Right lobe of liver (tissue), 6 donors: ENCODE measurements around the gene MST1. TPM values are rescaled to one million over a fixed set of nuclear protein-coding genes. Genes with fewer than 3 reads are reported as not detected.

Experiments
- ATAC-seq, 4 donors: fragments of 200-7000 bp; cut with Tn5 transposase; one replicate each; pipeline ENCODE4 v1.9.1; 2020; ENCODE audit warnings: mild to moderate bottlenecking in 4 of 4, moderate library complexity in 4 of 4
- DNase-seq, 3 donors: peaks; one replicate each; pipeline ENCODE4 v3.0.0-alpha.2; 2020
- H3K27ac ChIP-seq, 3 donors: fragments of 200-600 bp; one replicate each; pipeline ENCODE4 v1.8.0; 2022
- H3K27me3 ChIP-seq, 2 donors: fragments of 200-600 bp; one replicate each; pipeline ENCODE4 v1.8.0; 2022
- H3K36me3 ChIP-seq, 4 donors: fragments of 200-600 bp; sonication (generic) in 1 of 4; one replicate each; pipeline versions ENCODE4 v1.5.1 to v1.8.0; 2017 to 2022; ENCODE audit warnings: control low read depth in 1 of 4
- H3K4me1 ChIP-seq, 4 donors: fragments of 200-600 bp; sonication (generic) in 1 of 4; one replicate each; pipeline versions ENCODE4 v1.5.1 to v1.8.0; 2017 to 2022; ENCODE audit warnings: control low read depth in 1 of 4
- H3K4me3 ChIP-seq, 3 donors: fragments of 200-600 bp; one replicate each; pipeline ENCODE4 v1.8.0; 2022
- H3K9me3 ChIP-seq, 4 donors: fragments of 200-600 bp; sonication (generic) in 1 of 4; one replicate each; pipeline versions ENCODE4 v1.5.1 to v1.8.0; 2017 to 2022; ENCODE audit warnings: control low read depth in 1 of 4
- POLR2A ChIP-seq: fragments of 450-650 bp; IDR thresholded peaks from one replicate; pipeline ENCODE4 v1.6.1; 2017; ENCODE audit warnings: antibody characterized with exemption, mild to moderate bottlenecking
- WGBS: methylation state at CpG from one replicate; pipeline ENCODE4 v1.1.6; 2018; ENCODE audit warnings: low coverage, low lambda C conversion rate; ENCODE audit not compliant: insufficient coverage; ENCODE audit errors: missing lambda C conversion rate; 5-methylcytosine and 5-hydroxymethylcytosine counted together
- intact Hi-C, 2 donors: fragments of 100-400 bp; cut with DNase I; formaldehyde crosslinking; loops; one replicate each; pipeline versions ENCODE4 v1.11.2 to v1.14.1; 2022
- total RNA-seq, 6 experiments: library from RNA; depleted of rRNA in 2 of 6; stranded (reverse); fragments of >200 nt in 2 of 6; fragmentation: NEBNext Ultra II Directional in 3 of 6; extraction: Animal tissue kit (Norgen Biotek cat#: 25700) in 3 of 6; gene quantifications; one replicate each; pipeline versions ENCODE4 v1.1.0 to v1.2.4, GENCODE V29; 2016 to 2023
- TF ChIP-seq, protein P1 (sequence below), 4 donors: fragments of 200-600 bp in 3 of 4; fragments of 450-650 bp in 1 of 4; IDR thresholded peaks; one replicate each; pipeline versions ENCODE4 v1.5.1 to v1.8.0; 2016 to 2022; ENCODE audit warnings: antibody characterized with exemption in 4 of 4, mild to moderate bottlenecking in 2 of 4
- donor health status: DM: no; HTN: yes; CAD: no.
- donor health status: DM: no; HTN: no; CAD: no.
- donor health status: DM: no; HTN: no; CAD: no.
- donor health status: DM: no; HTN: yes; CAD: no.
- donor health status: DM: no; HTN: yes; CAD: no.

MST1 gene
- total RNA-seq, 6 experiments from 2014 or later: 321 to 695 (median 632) TPM

DNA sequence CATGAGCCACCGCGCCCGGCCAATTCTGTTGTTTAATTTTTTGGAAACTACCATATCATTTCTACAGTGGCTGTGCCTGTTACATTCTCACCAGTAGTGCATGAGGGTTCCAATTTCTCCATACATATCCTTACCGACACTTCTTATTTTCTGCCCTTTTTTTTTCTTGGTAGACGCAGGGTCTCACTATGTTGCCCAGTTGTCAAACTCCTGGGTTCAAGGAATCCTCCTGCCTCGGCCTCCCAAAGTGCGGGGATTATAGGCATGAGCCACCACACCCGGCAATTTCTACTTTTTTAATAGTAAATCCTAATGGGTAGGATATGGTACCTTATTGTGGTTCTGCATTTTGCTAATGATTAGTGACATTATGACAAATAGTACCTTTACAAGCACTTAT lies 20.6 kb upstream of the MST1 start:
- Histone ChIP-seq H3K4me3 (no peak overlapping the region), H3K4me1 (no peaks in the 10 kb centered on the region), H3K9me3 (no peaks in the 10 kb centered on the region), H3K27me3 (no peaks in the 10 kb centered on the region), H3K27ac (no peak overlapping the region), H3K36me3 (peaks cover 0 to 32% (median 16%) of the 10 kb centered on the region in 4 donors)
- 94% methylated on average over 5 of the region's 8 CpGs for WGBS
- intact Hi-C loops: loop anchor here in 1 of 2 donors (10.0 kb wide), 1 partner anchor 135 kb away; no protein-coding TSS in a partner anchor
- DNase-seq (no peak), ATAC-seq (no peak)
- no peak for TF ChIP-seq POLR2A
- TF ChIP-seq, protein P1, sequence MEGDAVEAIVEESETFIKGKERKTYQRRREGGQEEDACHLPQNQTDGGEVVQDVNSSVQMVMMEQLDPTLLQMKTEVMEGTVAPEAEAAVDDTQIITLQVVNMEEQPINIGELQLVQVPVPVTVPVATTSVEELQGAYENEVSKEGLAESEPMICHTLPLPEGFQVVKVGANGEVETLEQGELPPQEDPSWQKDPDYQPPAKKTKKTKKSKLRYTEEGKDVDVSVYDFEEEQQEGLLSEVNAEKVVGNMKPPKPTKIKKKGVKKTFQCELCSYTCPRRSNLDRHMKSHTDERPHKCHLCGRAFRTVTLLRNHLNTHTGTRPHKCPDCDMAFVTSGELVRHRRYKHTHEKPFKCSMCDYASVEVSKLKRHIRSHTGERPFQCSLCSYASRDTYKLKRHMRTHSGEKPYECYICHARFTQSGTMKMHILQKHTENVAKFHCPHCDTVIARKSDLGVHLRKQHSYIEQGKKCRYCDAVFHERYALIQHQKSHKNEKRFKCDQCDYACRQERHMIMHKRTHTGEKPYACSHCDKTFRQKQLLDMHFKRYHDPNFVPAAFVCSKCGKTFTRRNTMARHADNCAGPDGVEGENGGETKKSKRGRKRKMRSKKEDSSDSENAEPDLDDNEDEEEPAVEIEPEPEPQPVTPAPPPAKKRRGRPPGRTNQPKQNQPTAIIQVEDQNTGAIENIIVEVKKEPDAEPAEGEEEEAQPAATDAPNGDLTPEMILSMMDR (IDR thresholded peaks at IDR 0.05): no peak

DNA sequence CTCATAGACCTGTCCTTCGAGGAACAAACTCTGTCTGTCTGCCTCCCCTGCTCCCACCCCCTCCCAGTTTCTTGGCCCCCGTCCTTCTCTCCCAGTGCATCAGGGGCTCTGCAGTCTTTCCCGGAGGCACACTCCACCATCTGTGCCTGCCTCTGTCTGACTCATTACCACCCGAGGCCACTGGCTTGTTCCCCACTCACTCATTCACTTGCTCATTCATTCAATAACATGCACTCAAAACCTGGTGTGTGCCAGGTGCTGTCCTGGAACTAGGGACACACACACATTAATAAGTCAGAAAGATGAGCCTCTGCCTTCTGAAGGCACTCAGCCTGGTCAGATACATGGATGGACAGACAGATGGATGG lies 17.8 kb upstream of the MST1 start:
- DNase-seq: no peak
- Histone ChIP-seq H3K27ac (no peak overlapping the region), H3K36me3 (peaks cover 0 to 49% (median 19%) of the 10 kb centered on the region in 4 donors), H3K4me3 (no peak overlapping the region), H3K9me3 (no peaks in the 10 kb centered on the region), H3K27me3 (no peaks in the 10 kb centered on the region), H3K4me1 (no peaks in the 10 kb centered on the region)
- intact Hi-C loops: loop anchor here in 1 of 2 donors (10.0 kb wide), 1 partner anchor 138 kb away; no protein-coding TSS in a partner anchor
- 92% methylated on average over 2 of the region's 4 CpGs for WGBS
- no peak for TF ChIP-seq POLR2A
- TF ChIP-seq, protein P1 (IDR thresholded peaks at IDR 0.05): no peak
- ATAC-seq: no peak

DNA sequence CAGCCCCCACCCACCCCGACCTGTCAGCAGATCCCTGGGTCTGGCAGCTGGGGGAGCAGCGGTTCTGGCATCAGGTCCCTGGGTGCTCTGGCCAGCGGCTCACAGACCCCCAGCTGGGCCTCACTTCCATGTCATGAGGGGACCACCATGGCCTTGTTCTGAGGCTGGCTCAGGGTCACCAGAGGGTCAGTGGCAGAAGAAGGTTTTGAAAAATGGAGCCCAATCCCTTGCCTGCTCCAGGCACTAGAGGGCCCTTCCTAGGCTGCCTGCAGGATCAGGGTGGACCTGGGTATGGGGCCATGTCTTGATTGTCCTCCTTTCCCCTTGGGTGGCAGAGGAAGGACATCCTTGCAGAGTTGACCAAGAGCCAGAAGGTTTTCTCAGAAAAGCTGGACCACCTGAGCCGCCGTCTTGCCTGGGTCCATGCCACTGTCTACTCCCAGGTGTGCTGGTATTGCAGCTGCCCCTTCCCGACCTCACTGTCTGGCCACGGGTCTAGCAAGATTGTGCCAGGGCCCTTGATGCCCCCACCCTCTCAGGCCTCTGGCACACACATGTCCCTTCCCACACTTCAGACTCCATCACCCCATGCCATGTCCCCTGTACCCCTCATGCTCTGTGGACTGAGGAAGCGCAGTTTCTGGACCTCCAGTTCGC lies 17.3 kb upstream of the MST1 start:
- no CpG with 5 or more reads among the region's 9 CpGs for WGBS
- intact Hi-C loops: loop anchor here in 1 of 2 donors (10.0 kb wide), 1 partner anchor 138 kb away; no protein-coding TSS in a partner anchor
- Histone ChIP-seq H3K9me3 (no peaks in the 10 kb centered on the region), H3K27me3 (no peaks in the 10 kb centered on the region), H3K27ac (no peak overlapping the region), H3K4me1 (no peaks in the 10 kb centered on the region), H3K4me3 (no peak overlapping the region), H3K36me3 (peaks cover 0 to 52% (median 22%) of the 10 kb centered on the region in 4 donors)
- DNase-seq: peak in 1 of 3 donors; percentile 15
- no peak for TF ChIP-seq POLR2A
- TF ChIP-seq, protein P1 (IDR thresholded peaks at IDR 0.05): no peak
- ATAC-seq: no peak

DNA sequence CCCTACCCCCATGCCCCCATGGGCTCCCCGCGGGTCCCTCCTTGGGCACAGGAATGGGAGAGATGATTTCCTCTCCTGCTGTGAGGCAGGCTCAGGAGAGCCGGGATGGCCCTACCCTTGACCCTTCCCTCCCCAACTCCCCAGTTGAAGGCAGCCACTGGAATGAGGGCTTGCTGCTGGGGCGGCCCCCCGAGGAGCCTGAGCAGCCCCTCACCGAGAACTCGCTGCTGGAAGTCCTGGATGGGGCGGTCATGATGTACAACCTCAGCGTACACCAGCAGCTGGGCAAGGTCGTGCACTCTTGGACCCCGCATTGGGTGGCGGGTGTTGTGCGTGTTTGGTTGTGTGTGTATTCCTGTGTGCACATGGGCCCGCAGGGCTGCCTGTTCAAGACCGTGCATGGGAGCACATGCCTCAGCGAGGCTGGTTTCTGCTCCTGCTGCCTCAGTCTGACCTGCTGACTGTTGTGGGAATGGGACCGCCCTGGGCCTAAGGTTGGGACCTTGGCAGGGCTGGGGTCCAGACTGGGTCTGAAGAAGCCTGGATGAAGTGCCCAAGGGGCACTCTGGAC lies 16.2 kb upstream of the MST1 start:
- ATAC-seq (no peak), DNase-seq (no peak)
- WGBS: no CpG with 5 or more reads among the region's 17 CpGs
- H3K27me3 ChIP-seq: no peaks in the 10 kb centered on the region
- peaks cover 0 to 60% (median 23%) of the 10 kb centered on the region in 4 donors for H3K36me3 ChIP-seq
- intact Hi-C loops: loop anchor here in 1 of 2 donors (10.0 kb wide), 1 partner anchor 139 kb away; no protein-coding TSS in a partner anchor
- no peaks in the 10 kb centered on the region for H3K4me1 ChIP-seq
- H3K9me3 ChIP-seq: no peaks in the 10 kb centered on the region
- H3K27ac ChIP-seq: no peak overlapping the region
- no peak overlapping the region for H3K4me3 ChIP-seq
- no peak for TF ChIP-seq POLR2A
- TF ChIP-seq, protein P1 (IDR thresholded peaks at IDR 0.05): no peak
